HEK293T (cell line): ENCODE data around the gene CACUL1.

Experiments used
- CTBP1 ChIP-seq: fragments of 450-650 bp; IDR thresholded peaks from 2 replicates; pipeline ENCODE4 v1.6.1; 2016; ENCODE audit warnings: borderline replicate concordance
- ELF4 ChIP-seq: fragments of 450-650 bp; IDR thresholded peaks from 2 replicates; pipeline ENCODE4 v1.6.1; 2017; ENCODE audit warnings: antibody characterized with exemption
- FOXK2 ChIP-seq: fragments of 450-650 bp; IDR thresholded peaks from 2 replicates; pipeline ENCODE4 v1.6.1; 2016; ENCODE audit warnings: mild to moderate bottlenecking
- FOXM1 ChIP-seq: fragments of 450-650 bp; IDR thresholded peaks from 2 replicates; pipeline ENCODE4 v1.6.1; 2017; ENCODE audit warnings: mild to moderate bottlenecking, borderline replicate concordance
- LEF1 ChIP-seq: fragments of 450-650 bp; IDR thresholded peaks from 2 replicates; pipeline ENCODE4 v1.6.1; 2017; ENCODE audit warnings: mild to moderate bottlenecking, borderline replicate concordance
- NFRKB ChIP-seq: fragments of 450-650 bp; IDR thresholded peaks from 2 replicates; pipeline ENCODE4 v1.6.1; 2016; ENCODE audit warnings: mild to moderate bottlenecking, moderate library complexity
- SP1 ChIP-seq: fragments of 450-650 bp; IDR thresholded peaks from 2 replicates; pipeline ENCODE4 v1.6.1; 2017
- SUZ12 ChIP-seq: fragments of 450-650 bp; IDR thresholded peaks from 2 replicates; pipeline ENCODE4 v1.6.1; 2016; ENCODE audit warnings: mild to moderate bottlenecking
- TARDBP ChIP-seq: fragments of 450-650 bp; IDR thresholded peaks from 2 replicates; pipeline ENCODE4 v1.6.1; 2016

DNA sequence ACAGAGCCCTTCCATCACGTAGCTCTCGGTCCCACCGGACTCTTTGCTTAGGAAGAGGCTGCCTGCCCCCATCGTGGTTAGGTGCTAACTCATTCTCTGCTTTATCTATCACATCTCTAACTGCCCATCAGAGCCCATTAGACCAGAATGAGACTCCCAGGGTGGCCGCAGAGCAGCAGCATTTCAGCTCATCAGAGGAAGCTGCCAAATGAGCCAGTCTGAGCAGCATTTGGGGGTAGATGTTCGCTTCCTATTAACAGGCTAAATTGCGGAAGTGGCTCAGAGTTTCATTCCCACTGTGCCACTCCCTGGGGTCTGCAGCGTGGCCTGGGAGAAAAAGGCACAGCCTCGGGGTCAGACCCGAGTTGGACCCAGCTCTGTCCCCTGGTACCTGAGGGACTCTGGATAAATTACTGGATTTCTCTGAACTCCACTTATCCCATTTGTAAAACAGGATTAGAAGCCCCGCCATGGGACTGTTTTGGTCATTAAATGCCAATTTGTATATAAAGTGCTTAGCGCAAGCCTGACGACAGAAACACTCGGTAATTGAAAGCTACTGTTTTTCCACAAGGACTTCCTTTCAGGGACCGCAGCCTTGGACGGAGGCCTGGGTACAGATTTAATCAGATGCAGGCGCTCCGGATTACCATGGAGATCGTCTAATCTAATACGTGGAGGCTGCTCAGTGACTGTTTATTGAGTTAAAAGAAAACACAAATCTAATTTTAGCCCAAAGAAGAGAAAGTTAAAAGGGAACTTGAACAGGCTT lies 85.6 kb downstream of the CACUL1 start:
- no peak for TF ChIP-seq TARDBP
- no peak for TF ChIP-seq ELF4
- no peak for TF ChIP-seq CTBP1
- TF ChIP-seq FOXK2, result no peak
- no peak for TF ChIP-seq SP1
- TF ChIP-seq NFRKB, result no peak
- TF ChIP-seq SUZ12, result no peak
- no peak for TF ChIP-seq LEF1
- TF ChIP-seq FOXM1, result no peak
